HuH-7.5 (cell line): ENCODE data around the gene TIMD4.

ENCODE experiments used
- DNase-seq: peaks from one replicate; pipeline ENCODE4 v3.0.0; 2011; ENCODE audit warnings: low spot score

Gene TIMD4

GRCh38 chr5:156922207-156922792 is 40.7 kb downstream of the TIMD4 start:
- no peak for DNase-seq

GRCh38 chr5:156920861-156921431 is 42.1 kb downstream of the TIMD4 start:
- DNase-seq, result no peak

GRCh38 chr5:156920042-156920860 is 42.8 kb downstream of the TIMD4 start:
- no peak for DNase-seq

- no peak for DNase-seq
Measured at GRCh38 chr5:156918311-156918845, 44.6 kb downstream of the TIMD4 start.

GRCh38 chr5:156914371-156914737 is 48.7 kb downstream of the TIMD4 start:
- DNase-seq, result no peak

- no peak for DNase-seq
Measured at GRCh38 chr5:156913719-156914370, 49.2 kb downstream of the TIMD4 start.

GRCh38 chr5:156913355-156913718 is 49.7 kb downstream of the TIMD4 start:
- DNase-seq, result no peak

- DNase-seq, result no peak
Measured at GRCh38 chr5:156912869-156913268, 50.2 kb downstream of the TIMD4 start.

GRCh38 chr5:156909180-156909579 is 53.8 kb downstream of the TIMD4 start:
- no peak for DNase-seq

GRCh38 chr5:156907667-156908066 is 55.4 kb downstream of the TIMD4 start:
- no peak for DNase-seq

GRCh38 chr5:156906807-156907206 is 56.2 kb downstream of the TIMD4 start:
- DNase-seq, result no peak

- DNase-seq, result no peak
Measured at GRCh38 chr5:156896546-156896945, 66.5 kb downstream of the TIMD4 start.

- DNase-seq, result no peak
Measured at GRCh38 chr5:156893517-156893916, 69.5 kb downstream of the TIMD4 start.

GRCh38 chr5:156892864-156893263 is 70.2 kb downstream of the TIMD4 start:
- no peak for DNase-seq

- no peak for DNase-seq
Measured at GRCh38 chr5:156892223-156892622, 70.8 kb downstream of the TIMD4 start.

GRCh38 chr5:156888520-156888919 is 74.5 kb downstream of the TIMD4 start:
- DNase-seq, result no peak

GRCh38 chr5:156883316-156883875 is 79.6 kb downstream of the TIMD4 start:
- DNase-seq, result no peak

GRCh38 chr5:156879665-156880285 is 83.3 kb downstream of the TIMD4 start:
- no peak for DNase-seq

GRCh38 chr5:156871212-156871611 is 91.8 kb downstream of the TIMD4 start:
- no peak for DNase-seq

GRCh38 chr5:156870498-156870839 is 92.6 kb downstream of the TIMD4 start:
- DNase-seq, result no peak
